Measurements from ENCODE around the gene STOX2. TPM values are rescaled to one million over a fixed set of nuclear protein-coding genes. Genes with fewer than 3 reads are reported as not detected.

Gene STOX2
- total RNA-seq, 1 donor from 2014 or later: 103 TPM

GRCh38 chr4:183878251-183878970, 26.7 kb upstream of the STOX2 start:
- no peaks in the 10 kb centered on the region for H3K9me3 Mint-ChIP-seq
- H3K27me3 Mint-ChIP-seq (ENCODE audit: low read depth): no peaks in the 10 kb centered on the region
- H3K36me3 Mint-ChIP-seq: peaks cover 6% of the 10 kb centered on the region
- H3K4me3 Mint-ChIP-seq: no peak overlapping the region
- peaks cover 81% of the 10 kb centered on the region for H3K4me1 Mint-ChIP-seq
- TF ChIP-seq, protein P1, sequence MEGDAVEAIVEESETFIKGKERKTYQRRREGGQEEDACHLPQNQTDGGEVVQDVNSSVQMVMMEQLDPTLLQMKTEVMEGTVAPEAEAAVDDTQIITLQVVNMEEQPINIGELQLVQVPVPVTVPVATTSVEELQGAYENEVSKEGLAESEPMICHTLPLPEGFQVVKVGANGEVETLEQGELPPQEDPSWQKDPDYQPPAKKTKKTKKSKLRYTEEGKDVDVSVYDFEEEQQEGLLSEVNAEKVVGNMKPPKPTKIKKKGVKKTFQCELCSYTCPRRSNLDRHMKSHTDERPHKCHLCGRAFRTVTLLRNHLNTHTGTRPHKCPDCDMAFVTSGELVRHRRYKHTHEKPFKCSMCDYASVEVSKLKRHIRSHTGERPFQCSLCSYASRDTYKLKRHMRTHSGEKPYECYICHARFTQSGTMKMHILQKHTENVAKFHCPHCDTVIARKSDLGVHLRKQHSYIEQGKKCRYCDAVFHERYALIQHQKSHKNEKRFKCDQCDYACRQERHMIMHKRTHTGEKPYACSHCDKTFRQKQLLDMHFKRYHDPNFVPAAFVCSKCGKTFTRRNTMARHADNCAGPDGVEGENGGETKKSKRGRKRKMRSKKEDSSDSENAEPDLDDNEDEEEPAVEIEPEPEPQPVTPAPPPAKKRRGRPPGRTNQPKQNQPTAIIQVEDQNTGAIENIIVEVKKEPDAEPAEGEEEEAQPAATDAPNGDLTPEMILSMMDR (IDR thresholded peaks at IDR 0.05; ENCODE audit: unreplicated experiment): no peak
- DNase-seq (ENCODE audit: low spot score in 2 of 2, unreplicated experiment in 2 of 2): no peak
- H3K27ac Mint-ChIP-seq: peak overlapping the region; percentile 96

- Mint-ChIP-seq H3K27ac (no peak overlapping the region), H3K36me3 (peaks cover 5% of the 10 kb centered on the region), H3K27me3 (ENCODE audit: low read depth) (no peaks in the 10 kb centered on the region), H3K4me1 (peaks cover 32% of the 10 kb centered on the region), H3K9me3 (no peaks in the 10 kb centered on the region), H3K4me3 (no peak overlapping the region)
- no peak for DNase-seq (ENCODE audit: low spot score in 2 of 2, unreplicated experiment in 2 of 2)
- TF ChIP-seq, protein P1 (IDR thresholded peaks at IDR 0.05; ENCODE audit: unreplicated experiment): no peak
Measured at GRCh38 chr4:183885205-183885720, 19.8 kb upstream of the STOX2 start.

DNA sequence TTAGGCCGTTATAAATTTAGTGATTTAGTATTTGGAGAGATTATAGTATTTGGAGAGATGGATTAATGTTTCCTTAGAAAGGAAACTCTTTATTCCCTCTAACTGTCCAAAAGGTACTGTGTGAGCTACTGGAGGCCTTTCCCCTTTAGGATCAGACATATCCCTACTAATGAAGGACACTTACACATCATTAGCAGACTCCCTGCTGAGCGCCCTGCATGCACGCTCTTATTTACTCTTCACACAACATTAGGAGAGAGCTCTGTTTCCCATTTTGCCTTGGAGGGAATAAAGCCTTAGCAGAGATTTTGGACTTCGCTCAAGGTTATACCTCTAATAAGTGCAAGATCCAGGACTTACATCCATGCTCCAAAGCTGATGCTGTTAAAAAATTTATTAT, 17.8 kb upstream of the STOX2 start:
- peaks cover 2% of the 10 kb centered on the region for H3K36me3 Mint-ChIP-seq
- no peak for DNase-seq (ENCODE audit: low spot score in 2 of 2, unreplicated experiment in 2 of 2)
- no peak overlapping the region for H3K27ac Mint-ChIP-seq
- no peaks in the 10 kb centered on the region for H3K27me3 Mint-ChIP-seq (ENCODE audit: low read depth)
- TF ChIP-seq, protein P1 (IDR thresholded peaks at IDR 0.05; ENCODE audit: unreplicated experiment): no peak
- peaks cover 16% of the 10 kb centered on the region for H3K4me1 Mint-ChIP-seq
- H3K9me3 Mint-ChIP-seq: peaks cover 7% of the 10 kb centered on the region
- H3K4me3 Mint-ChIP-seq: no peak overlapping the region

GRCh38 chr4:183888564-183888963, 16.5 kb upstream of the STOX2 start:
- DNase-seq (ENCODE audit: low spot score in 2 of 2, unreplicated experiment in 2 of 2): no peak
- Mint-ChIP-seq H3K27ac (no peak overlapping the region), H3K27me3 (ENCODE audit: low read depth) (no peaks in the 10 kb centered on the region), H3K9me3 (peaks cover 11% of the 10 kb centered on the region), H3K4me1 (peaks cover 8% of the 10 kb centered on the region), H3K4me3 (no peak overlapping the region), H3K36me3 (peaks cover 8% of the 10 kb centered on the region)
- TF ChIP-seq, protein P1 (IDR thresholded peaks at IDR 0.05; ENCODE audit: unreplicated experiment): no peak

DNA sequence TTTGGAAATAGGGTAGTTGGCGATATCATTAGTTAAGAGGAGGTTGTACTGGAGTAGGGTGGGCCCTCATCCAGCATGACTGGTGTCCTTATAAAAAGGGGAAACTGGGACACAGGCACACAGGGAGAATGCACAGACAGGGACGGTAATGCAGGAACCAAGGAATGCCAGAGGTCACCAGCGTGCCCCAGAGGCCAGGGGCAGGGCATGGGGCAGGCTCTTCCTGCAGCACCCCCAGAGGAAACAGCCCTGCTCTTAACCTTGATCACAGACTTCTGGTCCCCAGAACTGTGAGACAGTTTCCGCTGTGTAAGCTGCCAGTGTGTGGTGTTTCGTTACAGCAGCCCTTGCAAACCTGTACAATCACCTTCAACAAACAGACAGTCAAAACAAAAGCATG, 15.9 kb upstream of the STOX2 start:
- peaks cover 5% of the 10 kb centered on the region for H3K4me1 Mint-ChIP-seq
- no peak overlapping the region for H3K4me3 Mint-ChIP-seq
- peaks cover 8% of the 10 kb centered on the region for H3K36me3 Mint-ChIP-seq
- no peak for DNase-seq (ENCODE audit: low spot score in 2 of 2, unreplicated experiment in 2 of 2)
- TF ChIP-seq, protein P1 (IDR thresholded peaks at IDR 0.05; ENCODE audit: unreplicated experiment): no peak
- H3K9me3 Mint-ChIP-seq: peaks cover 11% of the 10 kb centered on the region
- no peak overlapping the region for H3K27ac Mint-ChIP-seq
- H3K27me3 Mint-ChIP-seq (ENCODE audit: low read depth): no peaks in the 10 kb centered on the region
